ENCODE measurements around the gene GALNT9. TPM values are rescaled to one million over a fixed set of nuclear protein-coding genes. Genes with fewer than 3 reads are reported as not detected.
"Not testable (repeated sequence)": the region's sequence is repeated elsewhere in the genome, so short reads cannot be mapped to it uniquely, and the experiment has no call there.

Gene GALNT9
- total RNA-seq, 1 donor from 2014 or later: not detected

DNA sequence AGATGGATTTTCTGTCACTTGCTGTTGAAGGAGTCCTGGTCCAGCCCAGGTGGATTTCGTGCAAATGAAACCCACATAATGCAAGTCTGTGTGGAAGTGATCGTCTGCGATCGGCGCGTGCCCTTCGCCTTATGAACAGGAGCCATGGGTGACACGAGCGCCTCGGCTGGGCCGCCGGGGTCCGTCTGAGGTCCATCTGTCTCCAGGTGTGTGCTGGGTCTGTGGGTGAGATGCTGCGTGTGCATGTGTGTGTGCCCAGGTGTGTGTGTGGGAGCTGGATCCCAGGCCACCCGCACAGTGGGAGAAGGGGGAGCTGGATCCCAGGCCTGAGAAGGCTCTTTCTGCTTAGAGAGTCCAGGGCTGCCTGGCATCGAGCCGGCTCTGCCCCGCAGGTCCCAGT lies 53.8 kb downstream of the GALNT9 start:
- no peak overlapping the region for H3K4me3 Mint-ChIP-seq (ENCODE audit: low read depth)

DNA sequence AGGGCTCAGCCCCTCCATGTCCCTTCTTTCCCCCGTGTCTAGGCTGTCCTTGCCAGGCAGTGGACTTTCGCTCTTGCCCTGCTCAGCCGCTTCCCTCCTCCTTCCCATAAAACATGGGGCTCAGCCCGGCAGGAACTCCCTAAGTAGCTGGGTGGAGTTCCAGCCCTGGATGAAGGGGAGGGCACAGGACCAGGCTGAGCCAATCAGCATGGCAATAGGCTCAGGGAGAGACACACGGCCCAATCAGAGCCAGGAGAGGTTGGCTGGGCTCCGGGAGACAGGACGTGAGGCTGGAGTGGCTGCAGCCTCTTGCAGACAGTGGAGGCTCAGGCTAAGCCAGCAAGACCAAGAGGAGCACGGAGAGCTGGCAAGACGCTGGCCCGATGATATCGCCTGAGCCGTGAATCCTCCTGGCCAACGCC lies 54.3 kb downstream of the GALNT9 start:
- Mint-ChIP-seq H3K36me3 (ENCODE audit: low read depth) (no peaks in the 10 kb centered on the region), H3K27me3 (ENCODE audit: low read depth) (no peaks in the 10 kb centered on the region), H3K27ac (no peak overlapping the region), H3K4me1 (ENCODE audit: low read depth) (no peaks in the 10 kb centered on the region), H3K9me3 (no peaks in the 10 kb centered on the region), H3K4me3 (ENCODE audit: low read depth) (no peak overlapping the region)
- DNase-seq (ENCODE audit: low spot score): no peak
- intact Hi-C loops (cut with micrococcal nuclease): no loop called here

More for the DNA sequence above, 53.8 kb downstream of the GALNT9 start:
- intact Hi-C loops (cut with micrococcal nuclease): no loop called here
- DNase-seq (ENCODE audit: low spot score): no peak
- Mint-ChIP-seq H3K27me3 (ENCODE audit: low read depth) (no peaks in the 10 kb centered on the region), H3K4me1 (ENCODE audit: low read depth) (no peaks in the 10 kb centered on the region), H3K27ac (no peak overlapping the region), H3K9me3 (no peaks in the 10 kb centered on the region), H3K36me3 (ENCODE audit: low read depth) (no peaks in the 10 kb centered on the region)

GRCh38 chr12:132273992-132274334 lies 55.4 kb downstream of the GALNT9 start:
- no peak overlapping the region for H3K27ac Mint-ChIP-seq
- H3K9me3 Mint-ChIP-seq: no peaks in the 10 kb centered on the region
- no peaks in the 10 kb centered on the region for H3K27me3 Mint-ChIP-seq (ENCODE audit: low read depth)
- DNase-seq (ENCODE audit: low spot score): no peak
- intact Hi-C loops (cut with micrococcal nuclease): no loop called here
- no peaks in the 10 kb centered on the region for H3K4me1 Mint-ChIP-seq (ENCODE audit: low read depth)
- no peaks in the 10 kb centered on the region for H3K36me3 Mint-ChIP-seq (ENCODE audit: low read depth)
- H3K4me3 Mint-ChIP-seq (ENCODE audit: low read depth): no peak overlapping the region

DNA sequence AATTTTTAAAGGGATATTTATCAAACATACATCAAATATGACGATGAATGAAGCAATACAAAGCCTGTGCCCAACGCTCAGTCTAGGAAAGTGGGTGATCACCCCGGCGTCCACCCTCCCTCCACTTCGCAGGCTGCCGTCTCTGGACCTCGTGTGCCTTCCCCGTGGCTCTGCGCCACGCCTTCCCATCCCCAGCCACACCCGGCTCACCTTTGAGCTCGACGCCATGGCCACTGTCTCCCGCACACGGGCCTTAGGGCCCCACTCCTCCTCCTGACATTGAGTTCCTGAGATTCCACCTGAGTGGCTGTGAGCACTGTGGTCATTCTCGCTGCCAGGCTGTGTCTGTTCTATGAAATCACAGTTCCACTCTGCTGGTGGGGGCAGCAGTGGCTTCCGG lies 56.7 kb downstream of the GALNT9 start:
- Mint-ChIP-seq H3K36me3 (ENCODE audit: low read depth) (no peaks in the 10 kb centered on the region), H3K27ac (no peak overlapping the region), H3K4me1 (ENCODE audit: low read depth) (no peaks in the 10 kb centered on the region), H3K27me3 (ENCODE audit: low read depth) (no peaks in the 10 kb centered on the region), H3K4me3 (ENCODE audit: low read depth) (no peak overlapping the region), H3K9me3 (no peaks in the 10 kb centered on the region)
- no peak for DNase-seq (ENCODE audit: low spot score)
- intact Hi-C loops (cut with micrococcal nuclease): no loop called here

DNA sequence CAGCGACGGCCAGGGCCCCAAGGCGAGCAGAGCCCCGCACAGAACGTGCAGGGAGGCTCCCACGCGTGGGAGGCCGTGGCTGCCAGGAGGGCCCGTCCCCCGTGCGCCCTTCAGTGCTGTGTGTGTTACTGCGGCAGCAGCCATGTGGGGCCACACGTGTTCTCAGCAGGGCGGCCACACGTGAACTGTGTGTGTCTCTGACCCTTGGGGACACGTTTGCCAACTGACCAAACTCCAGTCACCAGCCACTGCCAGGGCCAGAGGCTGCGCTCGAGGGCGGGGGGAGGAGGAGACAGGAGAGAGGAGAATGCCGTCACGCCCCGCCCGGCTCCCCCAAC lies 57.7 kb downstream of the GALNT9 start:
- Mint-ChIP-seq H3K27ac (no peak overlapping the region), H3K9me3 (no peaks in the 10 kb centered on the region), H3K36me3 (ENCODE audit: low read depth) (no peaks in the 10 kb centered on the region), H3K4me3 (ENCODE audit: low read depth) (no peak overlapping the region), H3K27me3 (ENCODE audit: low read depth) (no peaks in the 10 kb centered on the region), H3K4me1 (ENCODE audit: low read depth) (no peaks in the 10 kb centered on the region)
- DNase-seq (ENCODE audit: low spot score): no peak
- intact Hi-C loops (cut with micrococcal nuclease): no loop called here

GRCh38 chr12:132270969-132271754 lies 58.2 kb downstream of the GALNT9 start:
- H3K27ac Mint-ChIP-seq: no peak overlapping the region
- H3K9me3 Mint-ChIP-seq: no peaks in the 10 kb centered on the region
- no peaks in the 10 kb centered on the region for H3K27me3 Mint-ChIP-seq (ENCODE audit: low read depth)
- no peak for DNase-seq (ENCODE audit: low spot score)
- H3K36me3 Mint-ChIP-seq (ENCODE audit: low read depth): no peaks in the 10 kb centered on the region
- no peak overlapping the region for H3K4me3 Mint-ChIP-seq (ENCODE audit: low read depth)
- intact Hi-C loops (cut with micrococcal nuclease): no loop called here
- H3K4me1 Mint-ChIP-seq (ENCODE audit: low read depth): no peaks in the 10 kb centered on the region

DNA sequence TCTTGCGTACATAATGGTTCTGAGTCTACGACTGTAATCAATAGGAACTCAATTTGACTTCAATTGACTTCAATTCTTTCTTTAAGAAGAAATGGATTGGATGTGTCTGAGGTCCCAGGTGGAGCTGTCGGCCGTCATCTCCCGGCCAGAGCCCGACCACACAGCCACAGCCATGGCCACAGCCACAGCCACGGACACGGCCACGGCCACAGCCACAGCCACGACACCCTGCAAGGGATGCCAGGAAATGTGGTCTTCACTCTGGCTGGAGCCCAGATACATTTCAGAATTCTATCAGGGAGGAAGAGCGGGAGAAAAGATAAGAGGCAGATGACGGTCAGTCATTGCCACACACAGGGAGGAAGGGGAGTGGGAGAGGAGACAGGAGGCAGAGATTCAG lies 58.9 kb downstream of the GALNT9 start:
- no peaks in the 10 kb centered on the region for H3K36me3 Mint-ChIP-seq (ENCODE audit: low read depth)
- no peak overlapping the region for H3K27ac Mint-ChIP-seq
- intact Hi-C loops (cut with micrococcal nuclease): no loop called here
- H3K9me3 Mint-ChIP-seq: no peaks in the 10 kb centered on the region
- no peak overlapping the region for H3K4me3 Mint-ChIP-seq (ENCODE audit: low read depth)
- H3K27me3 Mint-ChIP-seq (ENCODE audit: low read depth): no peaks in the 10 kb centered on the region
- DNase-seq (ENCODE audit: low spot score): no peak
- H3K4me1 Mint-ChIP-seq (ENCODE audit: low read depth): no peaks in the 10 kb centered on the region

DNA sequence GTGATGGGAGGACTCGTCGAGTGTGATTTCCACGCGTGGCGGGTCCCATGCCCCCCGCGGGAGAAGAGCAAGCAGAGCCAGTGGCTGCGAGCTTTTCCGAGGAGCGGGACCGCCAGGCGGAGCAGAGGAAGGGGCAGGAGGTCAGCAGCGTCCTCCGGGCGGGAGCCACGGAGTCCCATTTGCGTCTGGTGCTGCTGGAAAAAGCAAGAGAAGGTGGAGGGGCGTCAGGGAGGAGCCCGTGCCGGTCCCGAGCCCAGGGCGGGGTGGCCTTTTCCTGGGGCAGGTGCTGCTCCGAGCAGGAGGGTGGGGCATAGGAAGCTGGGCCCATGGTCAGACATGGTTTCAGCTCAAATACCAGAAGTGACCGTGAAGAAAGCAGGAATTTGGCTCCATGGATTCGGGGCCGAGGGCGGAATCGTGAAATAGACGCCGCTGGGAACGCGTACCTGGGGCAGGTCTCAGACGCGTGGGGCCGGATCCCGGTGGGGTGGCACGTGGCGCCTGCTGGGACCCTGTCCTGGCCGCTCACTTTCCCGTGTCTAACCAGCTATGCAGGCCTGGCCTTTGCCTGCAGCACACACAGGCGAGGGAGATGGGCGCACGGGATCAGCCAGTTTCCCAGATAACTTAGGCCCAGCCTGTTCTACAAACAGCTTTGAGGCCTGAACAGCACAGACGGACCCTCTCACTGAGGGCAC lies 60.0 kb downstream of the GALNT9 start:
- no peak for DNase-seq (ENCODE audit: low spot score)
- no peaks in the 10 kb centered on the region for H3K36me3 Mint-ChIP-seq (ENCODE audit: low read depth)
- no peaks in the 10 kb centered on the region for H3K27me3 Mint-ChIP-seq (ENCODE audit: low read depth)
- H3K4me3 Mint-ChIP-seq (ENCODE audit: low read depth): no peak overlapping the region
- H3K4me1 Mint-ChIP-seq (ENCODE audit: low read depth): no peaks in the 10 kb centered on the region
- H3K27ac Mint-ChIP-seq: no peak overlapping the region
- H3K9me3 Mint-ChIP-seq: no peaks in the 10 kb centered on the region
- intact Hi-C loops (cut with micrococcal nuclease): no loop called here

- no peak overlapping the region for H3K27ac Mint-ChIP-seq
- intact Hi-C loops (cut with micrococcal nuclease): no loop called here
Measured at GRCh38 chr12:132268674-132269073, 60.7 kb downstream of the GALNT9 start.

GRCh38 chr12:132267873-132268272 lies 61.5 kb downstream of the GALNT9 start:
- Mint-ChIP-seq H3K4me1 (ENCODE audit: low read depth) (no peaks in the 10 kb centered on the region), H3K36me3 (ENCODE audit: low read depth) (no peaks in the 10 kb centered on the region), H3K4me3 (ENCODE audit: low read depth) (no peak overlapping the region), H3K27ac (no peak overlapping the region), H3K27me3 (ENCODE audit: low read depth) (no peaks in the 10 kb centered on the region), H3K9me3 (no peaks in the 10 kb centered on the region)
- intact Hi-C loops (cut with micrococcal nuclease): no loop called here
- no peak for DNase-seq (ENCODE audit: low spot score)

More at GRCh38 chr12:132268674-132269073, 60.7 kb downstream of the GALNT9 start:
- Mint-ChIP-seq H3K36me3 (ENCODE audit: low read depth) (no peaks in the 10 kb centered on the region), H3K4me3 (ENCODE audit: low read depth) (no peak overlapping the region), H3K9me3 (no peaks in the 10 kb centered on the region), H3K27me3 (ENCODE audit: low read depth) (no peaks in the 10 kb centered on the region), H3K4me1 (ENCODE audit: low read depth) (no peaks in the 10 kb centered on the region)
- no peak for DNase-seq (ENCODE audit: low spot score)

DNA sequence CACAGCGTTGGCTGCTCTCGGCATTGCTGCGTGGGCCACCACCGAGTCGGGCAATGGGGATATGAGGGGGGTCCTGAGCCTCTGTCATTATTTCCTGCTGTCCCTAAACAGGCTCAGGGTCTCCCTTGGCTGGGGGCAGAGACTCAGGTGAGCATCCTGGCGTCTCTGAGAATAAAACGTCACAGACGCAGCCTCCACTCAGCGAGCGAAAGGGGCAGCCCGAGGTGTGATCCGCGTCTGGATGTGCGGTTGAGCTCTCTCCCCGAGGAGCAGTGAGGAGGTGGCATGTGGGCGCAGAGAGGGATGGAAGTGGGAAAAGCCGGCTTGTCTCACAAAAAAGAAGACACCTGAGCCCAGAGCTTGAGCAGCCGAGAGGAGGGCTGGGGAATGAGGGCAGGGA lies 62.6 kb downstream of the GALNT9 start:
- Mint-ChIP-seq H3K27me3 (ENCODE audit: low read depth) (no peaks in the 10 kb centered on the region), H3K9me3 (no peaks in the 10 kb centered on the region), H3K4me1 (ENCODE audit: low read depth) (no peaks in the 10 kb centered on the region), H3K4me3 (ENCODE audit: low read depth) (no peak overlapping the region), H3K36me3 (ENCODE audit: low read depth) (no peaks in the 10 kb centered on the region), H3K27ac (no peak overlapping the region)
- intact Hi-C loops (cut with micrococcal nuclease): no loop called here
- no peak for DNase-seq (ENCODE audit: low spot score)

GRCh38 chr12:132266370-132266769 lies 63.0 kb downstream of the GALNT9 start:
- Mint-ChIP-seq H3K27ac (no peak overlapping the region), H3K27me3 (ENCODE audit: low read depth) (no peaks in the 10 kb centered on the region), H3K36me3 (ENCODE audit: low read depth) (no peaks in the 10 kb centered on the region), H3K4me3 (ENCODE audit: low read depth) (no peak overlapping the region), H3K9me3 (no peaks in the 10 kb centered on the region), H3K4me1 (ENCODE audit: low read depth) (no peaks in the 10 kb centered on the region)
- intact Hi-C loops (cut with micrococcal nuclease): no loop called here
- no peak for DNase-seq (ENCODE audit: low spot score)

DNA sequence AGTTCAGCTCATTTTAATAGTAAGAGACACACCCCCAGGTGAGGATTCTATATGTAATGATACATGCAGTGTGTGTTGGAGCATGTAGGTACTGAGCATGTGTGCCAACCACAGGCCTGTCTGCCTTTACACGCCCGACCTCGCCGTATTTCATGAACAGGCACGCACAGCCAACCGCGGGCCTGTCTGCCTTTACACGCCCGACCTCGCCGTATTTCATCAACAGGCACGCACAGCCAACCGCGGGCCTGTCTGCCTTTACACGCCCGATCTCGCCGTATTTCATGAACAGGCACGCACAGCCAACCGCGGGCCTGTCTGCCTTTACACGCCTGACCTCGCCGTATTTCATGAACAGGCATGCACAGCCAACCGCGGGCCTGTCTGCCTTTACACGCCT lies 63.6 kb downstream of the GALNT9 start:
- H3K36me3 Mint-ChIP-seq (ENCODE audit: low read depth); intact Hi-C loops (cut with micrococcal nuclease); DNase-seq (ENCODE audit: low spot score); H3K4me1 Mint-ChIP-seq (ENCODE audit: low read depth); H3K27me3 Mint-ChIP-seq (ENCODE audit: low read depth); H3K9me3 Mint-ChIP-seq; H3K4me3 Mint-ChIP-seq (ENCODE audit: low read depth); H3K27ac Mint-ChIP-seq: not testable (repeated sequence)
